Hypothalamus (tissue), 51 donors: ENCODE results near the gene CASTOR2.
"Not testable (repeated sequence)": the region's sequence is repeated elsewhere in the genome, so short reads cannot be mapped to it uniquely, and the experiment has no call there.

Experiments used
- DNase-seq, 51 donors: peaks; one replicate each; lab custom pipeline; 2025; lab: John Stamatoyannopoulos, UW

The CASTOR2 gene

GRCh38 chr7:75048435-75049379, 84.2 kb downstream of the CASTOR2 start:
- no peak for DNase-seq

- DNase-seq = no peak
These were observed 85.3 kb downstream of the CASTOR2 start for GRCh38 chr7:75049817-75050216.

- DNase-seq = peak in 1 of 51 donors; percentile 3
These were observed 86.0 kb downstream of the CASTOR2 start for GRCh38 chr7:75050501-75050900.

DNA sequence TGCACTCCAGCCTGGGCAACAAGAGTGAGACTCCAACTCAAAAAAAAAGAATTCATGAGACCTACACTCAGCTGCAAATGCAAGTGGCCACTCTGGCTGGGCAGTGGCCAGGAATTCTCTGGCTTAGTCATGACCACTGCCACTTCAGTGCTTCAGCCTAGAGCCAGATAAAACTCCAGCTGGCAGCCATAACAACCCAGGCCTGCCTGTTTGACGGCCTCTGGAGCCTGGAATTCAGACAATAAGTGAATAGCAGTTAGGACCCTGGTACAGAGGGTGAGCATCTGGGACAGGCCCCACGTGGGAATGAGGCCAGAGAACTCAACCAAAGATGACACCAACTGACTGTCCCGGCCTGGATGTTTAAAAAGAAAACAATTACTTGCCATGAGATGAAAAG, 90.2 kb downstream of the CASTOR2 start:
- DNase-seq = peak in 33 of 51 donors; percentile 4 to 81 (median 40)

DNA sequence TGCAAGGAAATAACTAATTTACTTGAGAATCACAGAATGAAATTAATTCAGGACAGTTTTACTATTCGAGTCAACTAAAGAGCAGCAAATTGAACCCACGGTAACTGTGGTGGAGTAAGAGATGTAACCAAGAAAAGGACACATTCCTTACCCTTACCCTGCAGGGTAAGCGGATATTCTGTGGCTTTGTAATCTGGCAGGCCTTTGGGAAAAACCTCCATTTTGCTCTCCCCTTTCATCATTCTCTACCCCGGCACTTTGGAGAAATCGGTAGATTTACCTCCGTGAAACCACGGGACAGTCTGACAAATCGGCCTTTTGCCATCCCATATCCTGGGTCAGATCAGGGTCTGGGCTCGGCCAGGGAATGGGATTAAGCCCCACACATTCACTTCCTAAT, 90.7 kb downstream of the CASTOR2 start:
- DNase-seq = no peak

GRCh38 chr7:75055830-75056772, 91.6 kb downstream of the CASTOR2 start:
- DNase-seq = no peak

DNA sequence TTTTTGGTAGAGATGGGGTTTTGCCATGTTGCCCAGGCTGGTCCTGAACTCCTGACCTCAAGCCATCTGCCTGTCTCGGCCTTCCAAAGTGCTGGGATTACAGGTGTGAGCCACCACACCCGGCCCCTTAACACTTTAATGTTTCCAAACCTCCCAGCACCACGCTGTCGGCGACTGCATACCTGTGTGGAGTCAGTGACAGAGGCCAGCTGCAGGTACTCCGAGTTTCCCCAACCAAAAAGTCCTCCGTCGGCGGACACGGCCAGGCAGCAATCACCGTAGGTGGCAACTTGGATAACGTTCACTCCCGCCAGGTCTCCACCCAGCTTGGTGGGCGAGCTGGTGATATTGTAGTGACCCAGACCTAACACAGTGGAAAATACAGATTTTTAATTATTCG, 93.9 kb downstream of the CASTOR2 start:
- no peak for DNase-seq

GRCh38 chr7:75064291-75064690, 99.8 kb downstream of the CASTOR2 start:
- DNase-seq = no peak

DNA sequence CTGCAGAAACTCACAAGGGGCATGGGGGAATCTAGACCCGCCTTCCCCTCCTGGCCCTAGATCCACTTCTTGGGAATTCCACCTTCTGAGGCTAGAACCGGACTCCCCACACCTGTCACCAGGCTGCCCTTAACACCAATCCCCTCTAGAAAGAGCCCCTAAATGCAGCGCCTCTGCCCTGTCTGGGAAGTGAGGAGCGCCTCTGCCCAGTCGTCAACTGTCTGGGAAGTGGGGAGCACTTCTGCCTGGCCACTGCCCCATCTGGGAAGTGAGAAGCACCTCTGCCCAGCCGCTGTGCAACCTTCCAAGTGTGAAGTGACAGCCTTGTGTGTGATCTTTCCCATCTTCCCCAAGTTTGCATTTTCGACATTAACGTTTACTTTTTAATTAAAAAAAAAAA, 100.3 kb downstream of the CASTOR2 start:
- no peak for DNase-seq

DNA sequence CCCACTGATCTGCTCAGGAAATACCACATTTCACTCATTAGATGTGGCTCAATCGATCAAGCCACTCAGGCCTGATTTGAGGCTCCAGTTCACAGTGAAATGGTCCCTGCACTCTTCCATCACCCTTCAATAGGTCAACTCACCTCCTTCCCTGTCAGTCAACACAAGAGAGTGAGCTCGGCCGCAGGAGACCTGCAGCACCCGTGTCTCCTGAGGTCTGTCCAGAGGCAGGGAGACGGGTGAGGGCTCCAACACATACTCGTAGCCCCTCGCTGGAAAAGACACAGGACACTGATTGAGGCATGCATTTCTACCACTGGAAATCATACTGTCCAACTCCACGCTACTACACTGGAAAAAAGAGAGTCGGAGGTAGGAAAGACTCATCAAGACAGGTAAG, 102.0 kb downstream of the CASTOR2 start:
- no peak for DNase-seq

GRCh38 chr7:75072981-75073283, 108.4 kb downstream of the CASTOR2 start:
- DNase-seq = peak in 1 of 51 donors; percentile 37

DNA sequence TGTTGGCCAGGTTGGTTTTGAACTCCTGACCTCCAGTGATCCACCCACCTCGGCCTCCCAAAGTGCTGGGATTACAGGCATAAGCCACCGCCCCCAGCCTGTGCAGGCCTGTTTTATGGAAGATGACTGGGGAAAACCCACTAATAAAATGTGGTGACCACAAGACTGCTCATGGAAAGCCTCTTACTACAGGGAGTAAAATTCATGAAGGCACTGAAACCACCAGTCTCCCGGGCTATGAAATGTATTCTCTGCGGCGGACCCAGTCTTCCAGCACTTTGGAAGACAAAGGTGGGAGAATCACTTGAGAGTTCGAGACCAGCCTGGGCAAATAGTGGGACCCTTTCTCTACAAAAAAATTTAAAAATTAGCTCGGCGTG, 109.7 kb downstream of the CASTOR2 start:
- not testable (repeated sequence) for DNase-seq
